Right lobe of liver (tissue), 4 donors: ENCODE measurements around the gene IFI16.

Experiments used
- CTCF ChIP-seq, 4 donors: fragments of 200-600 bp in 3 of 4; fragments of 450-650 bp in 1 of 4; IDR thresholded peaks; one replicate each; pipeline versions ENCODE4 v1.5.1 to v1.8.0; 2016 to 2022; ENCODE audit warnings: antibody characterized with exemption in 4 of 4, mild to moderate bottlenecking in 2 of 4
- POLR2A ChIP-seq: fragments of 450-650 bp; IDR thresholded peaks from one replicate; pipeline ENCODE4 v1.6.1; 2017; ENCODE audit warnings: antibody characterized with exemption, mild to moderate bottlenecking
- donor health status: DM: no; HTN: no; CAD: no.
- donor health status: DM: no; HTN: no; CAD: no.
- donor health status: DM: no; HTN: yes; CAD: no.

DNA sequence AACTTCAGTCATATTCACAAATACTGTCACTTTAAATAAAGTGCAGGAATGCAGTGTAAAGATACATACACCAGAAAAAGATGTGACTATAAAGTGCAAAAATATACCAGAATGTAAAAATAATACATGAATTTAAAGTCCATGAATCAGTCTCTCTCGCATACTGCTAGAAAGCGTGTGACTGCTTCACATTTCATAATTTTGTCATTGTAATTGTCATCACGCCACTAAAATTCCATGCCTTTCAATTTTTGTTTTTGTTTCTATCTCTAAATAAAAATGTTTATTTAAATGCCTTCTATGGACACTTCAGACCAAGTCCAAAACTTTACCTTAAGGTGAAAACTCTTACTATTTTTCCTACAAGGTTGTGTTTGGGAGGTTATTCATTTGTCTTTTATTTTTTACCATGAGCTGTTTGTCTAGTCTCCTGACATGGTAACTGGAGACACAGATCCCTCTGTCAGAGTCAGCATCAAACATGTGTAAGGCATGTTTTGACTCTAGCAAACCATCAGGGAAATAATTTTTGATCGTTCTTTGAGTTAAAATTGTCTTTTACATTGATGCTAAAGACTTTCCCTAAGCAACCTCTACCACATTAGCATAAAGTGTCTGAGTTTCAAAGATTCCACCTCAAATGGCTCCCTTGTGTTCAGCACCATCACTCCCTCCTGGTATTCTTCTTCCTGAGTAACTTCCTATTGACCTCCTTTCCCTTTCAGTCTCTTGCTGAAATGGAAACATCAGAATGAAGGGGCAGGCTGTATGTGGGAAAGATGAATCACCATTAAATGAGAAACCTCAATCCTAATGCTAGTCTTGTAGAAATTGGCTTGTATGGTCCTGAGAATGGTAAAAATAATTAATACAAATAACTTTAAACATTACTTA lies 80.8 kb downstream of the IFI16 start:
- TF ChIP-seq CTCF (IDR thresholded peaks at IDR 0.05) (no peak), POLR2A (no peak)
